GM23338 (cell line): ENCODE data around the gene SYNRG. TPM values are rescaled to one million over a fixed set of nuclear protein-coding genes. Genes with fewer than 3 reads are reported as not detected.

Source experiments
- ATAC-seq: fragments of 200-7000 bp; cut with Tn5 transposase; 3 replicates; pipeline ENCODE4 v1.9.1; 2020
- DNase-seq: peaks from one replicate; pipeline ENCODE4 v3.0.0-alpha.2; 2015; ENCODE audit warnings: low spot score
- H2AFZ ChIP-seq: fragments of 200-600 bp; sonication (generic); 2 replicates; pipeline ENCODE4 v1.8.0; 2016; ENCODE audit warnings: antibody characterized with exemption, mild to moderate bottlenecking, moderate library complexity
- H3F3A ChIP-seq: fragments of 200-600 bp; sonication (generic); replicated peaks from 2 replicates; pipeline ENCODE4 v1.8.0; 2017; ENCODE audit warnings: antibody characterized with exemption, mixed run types, low read depth
- H3K27ac ChIP-seq: fragments of 200-600 bp; sonication (generic); 2 replicates; pipeline ENCODE4 v1.6.1; 2016; ENCODE audit warnings: low read depth
- H3K27me3 ChIP-seq: fragments of 200-600 bp; sonication (generic); 2 replicates; pipeline ENCODE4 v1.8.0; 2016; ENCODE audit warnings: mild to moderate bottlenecking, mixed run types, moderate library complexity; ENCODE audit not compliant: insufficient read depth
- H3K36me3 ChIP-seq: fragments of 200-600 bp; sonication (generic); 2 replicates; pipeline ENCODE4 v1.8.0; 2016; ENCODE audit warnings: mild to moderate bottlenecking; ENCODE audit not compliant: insufficient read depth
- H3K4me1 ChIP-seq: fragments of 200-600 bp; sonication (generic); 2 replicates; pipeline ENCODE4 v1.8.0; 2016; ENCODE audit warnings: mild to moderate bottlenecking, moderate library complexity; ENCODE audit not compliant: insufficient read depth
- H3K4me2 ChIP-seq: fragments of 200-600 bp; sonication (generic); 2 replicates; pipeline ENCODE4 v1.7.1; 2017; ENCODE audit warnings: mixed run types
- H3K4me3 ChIP-seq: fragments of 200-600 bp; sonication (generic); 2 replicates; pipeline ENCODE4 v1.6.1; 2016; ENCODE audit warnings: mixed run types
- H3K79me2 ChIP-seq: fragments of 200-600 bp; sonication (generic); replicated peaks from 2 replicates; pipeline ENCODE4 v1.8.0; 2017; ENCODE audit warnings: mild to moderate bottlenecking; ENCODE audit not compliant: insufficient read depth
- H3K9me2 ChIP-seq: fragments of 200-600 bp; sonication (generic); 2 replicates; pipeline ENCODE4 v1.8.0; 2017; ENCODE audit not compliant: insufficient read depth
- H4K20me1 ChIP-seq: fragments of 200-600 bp; sonication (generic); replicated peaks from 2 replicates; pipeline ENCODE4 v1.8.0; 2017; ENCODE audit warnings: mild to moderate bottlenecking; ENCODE audit not compliant: insufficient read depth
- H3K27ac Mint-ChIP-seq: 2 replicates; pipeline ENCODE4 v1.8.0; 2020; ENCODE audit warnings: inconsistent platforms, mild to moderate bottlenecking, moderate library complexity, mixed read lengths
- H3K27me3 Mint-ChIP-seq: 3 replicates; pipeline ENCODE4 v1.8.0; 2022; ENCODE audit warnings: low read depth, mild to moderate bottlenecking, moderate library complexity, mixed read lengths, inconsistent platforms; ENCODE audit not compliant: insufficient read depth, poor library complexity
- H3K36me3 Mint-ChIP-seq: 3 replicates; pipeline ENCODE4 v1.8.0; 2021; ENCODE audit warnings: low read depth, mild to moderate bottlenecking, inconsistent platforms, moderate library complexity, mixed read lengths
- H3K4me1 Mint-ChIP-seq: 3 replicates; pipeline ENCODE4 v1.8.0; 2020; ENCODE audit warnings: mild to moderate bottlenecking, inconsistent platforms, mixed read lengths
- H3K4me3 Mint-ChIP-seq: 3 replicates; pipeline ENCODE4 v1.8.0; 2021; ENCODE audit warnings: moderate library complexity, mild to moderate bottlenecking, inconsistent platforms, mixed read lengths
- H3K9me3 Mint-ChIP-seq: 3 replicates; pipeline ENCODE4 v1.8.0; 2020; ENCODE audit warnings: moderate library complexity, mild to moderate bottlenecking, inconsistent platforms, mixed read lengths
- CREB1 ChIP-seq: fragments of 250-450 bp; sonication (Bioruptor Pico); IDR thresholded peaks from 2 replicates; pipeline ENCODE4 v1.5.0; 2020; ENCODE audit warnings: low read depth, mild to moderate bottlenecking, moderate library complexity
- EZH2 ChIP-seq: fragments of 200-600 bp; sonication (generic); IDR thresholded peaks from one replicate; pipeline ENCODE4 v1.8.0; 2017; ENCODE audit warnings: antibody characterized with exemption, mild to moderate bottlenecking, low read depth; ENCODE audit not compliant: unreplicated experiment
- EZH2phosphoT487 ChIP-seq: fragments of 200-600 bp; sonication (generic); IDR thresholded peaks from one replicate; pipeline ENCODE4 v1.8.1; 2018; ENCODE audit warnings: antibody characterized with exemption; ENCODE audit not compliant: unreplicated experiment
- JUNB ChIP-seq: IDR thresholded peaks from one replicate; pipeline ENCODE4 v1.6.1; 2016; ENCODE audit warnings: antibody characterized with exemption; ENCODE audit not compliant: unreplicated experiment
- NANOG ChIP-seq: IDR thresholded peaks from 2 replicates; pipeline ENCODE4 v1.6.1; 2016; ENCODE audit warnings: antibody characterized with exemption, borderline replicate concordance
- POLR2AphosphoS5 ChIP-seq: IDR thresholded peaks from 2 replicates; pipeline ENCODE4 v1.6.1; 2016; ENCODE audit warnings: antibody characterized with exemption, low read depth
- STAT1 ChIP-seq: IDR thresholded peaks from one replicate; pipeline ENCODE4 v1.6.1; 2016; ENCODE audit warnings: antibody characterized with exemption; ENCODE audit not compliant: unreplicated experiment
- ZNF114 ChIP-seq: fragments of 250-450 bp; sonication (Bioruptor Pico); IDR thresholded peaks from 2 replicates; pipeline ENCODE4 v1.5.0; 2020; ENCODE audit warnings: mild to moderate bottlenecking, moderate library complexity
- ZNF331 ChIP-seq: fragments of 250-450 bp; sonication (Bioruptor Pico); IDR thresholded peaks from 2 replicates; pipeline ENCODE4 v1.5.0; 2020; ENCODE audit warnings: low read depth, mild to moderate bottlenecking, moderate library complexity
- polyA plus RNA-seq: library from polyadenylated mRNA; unstranded; fragments of >200 nt; fragmentation: Nextera tagmentation; extraction: Ambion mirVana; gene quantifications from 2 replicates; pipeline ENCODE4 v1.2.1, GENCODE V29; 2016
- total RNA-seq: library from RNA; depleted of rRNA; stranded (reverse); fragments of >200 nt; shearing (Covaris generic); gene quantifications from 2 replicates; pipeline ENCODE4 v1.2.3, GENCODE V29; 2014
- TF ChIP-seq, protein P1 (sequence below): IDR thresholded peaks from 2 replicates; pipeline ENCODE4 v1.6.1; 2016; ENCODE audit warnings: antibody characterized with exemption
- TF ChIP-seq, protein P2 (sequence below), 2 experiments: fragments of 200-600 bp in 1 of 2; sonication (generic) in 1 of 2; conservative IDR thresholded peaks; 2 replicates each; pipeline versions ENCODE4 v1.5.1 to v1.6.1; 2016 to 2017; ENCODE audit warnings: antibody characterized with exemption in 2 of 2, low read depth in 2 of 2, mild to moderate bottlenecking in 2 of 2, moderate library complexity in 1 of 2
- TF ChIP-seq, protein P3 (sequence below): fragments of 250-450 bp; sonication (Bioruptor Pico); IDR thresholded peaks from 2 replicates; pipeline ENCODE4 v1.5.0; 2020; ENCODE audit warnings: mild to moderate bottlenecking, moderate library complexity
- TF ChIP-seq, protein P4 (sequence below): IDR thresholded peaks from one replicate; pipeline ENCODE4 v1.6.1; 2018; ENCODE audit warnings: antibody characterized with exemption; ENCODE audit not compliant: unreplicated experiment

The SYNRG gene
- total and polyA plus RNA-seq, 2 experiments from 2014 or later, result 18.6 to 22.6 TPM

GRCh38 chr17:37598145-37598544, 11.1 kb downstream of the SYNRG start:
- DNase-seq, result no peak
- no peak overlapping the region for H3K4me2 ChIP-seq
- no peak for ATAC-seq
- H2AFZ ChIP-seq, result no peak overlapping the region
- no peaks in the 10 kb centered on the region for H3K27me3 Mint-ChIP-seq
- no peaks in the 10 kb centered on the region for H3F3A ChIP-seq
- no peak overlapping the region for H3K27ac Mint-ChIP-seq
- no peak overlapping the region for H3K4me3 ChIP-seq
- H3K4me1 ChIP-seq, result no peaks in the 10 kb centered on the region
- no peak overlapping the region for H3K4me3 Mint-ChIP-seq
- H3K36me3 ChIP-seq, result 0 out of 2 replicates have a peak, but pooled peaks cover 4% of the 10 kb centered on the region
- H3K36me3 Mint-ChIP-seq, result peaks cover 18% of the 10 kb centered on the region
- peaks cover 6% of the 10 kb centered on the region for H3K79me2 ChIP-seq
- H3K9me2 ChIP-seq, result no peaks in the 10 kb centered on the region
- no peaks in the 10 kb centered on the region; the same call in 1 of the 2 replicates for H4K20me1 ChIP-seq
- H3K9me3 Mint-ChIP-seq, result no peaks in the 10 kb centered on the region
- no peaks in the 10 kb centered on the region for H3K27me3 ChIP-seq
- no peaks in the 10 kb centered on the region for H3K4me1 Mint-ChIP-seq
- TF ChIP-seq, protein P1, sequence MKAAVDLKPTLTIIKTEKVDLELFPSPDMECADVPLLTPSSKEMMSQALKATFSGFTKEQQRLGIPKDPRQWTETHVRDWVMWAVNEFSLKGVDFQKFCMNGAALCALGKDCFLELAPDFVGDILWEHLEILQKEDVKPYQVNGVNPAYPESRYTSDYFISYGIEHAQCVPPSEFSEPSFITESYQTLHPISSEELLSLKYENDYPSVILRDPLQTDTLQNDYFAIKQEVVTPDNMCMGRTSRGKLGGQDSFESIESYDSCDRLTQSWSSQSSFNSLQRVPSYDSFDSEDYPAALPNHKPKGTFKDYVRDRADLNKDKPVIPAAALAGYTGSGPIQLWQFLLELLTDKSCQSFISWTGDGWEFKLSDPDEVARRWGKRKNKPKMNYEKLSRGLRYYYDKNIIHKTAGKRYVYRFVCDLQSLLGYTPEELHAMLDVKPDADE, result no peak
- TF ChIP-seq, protein P2, sequence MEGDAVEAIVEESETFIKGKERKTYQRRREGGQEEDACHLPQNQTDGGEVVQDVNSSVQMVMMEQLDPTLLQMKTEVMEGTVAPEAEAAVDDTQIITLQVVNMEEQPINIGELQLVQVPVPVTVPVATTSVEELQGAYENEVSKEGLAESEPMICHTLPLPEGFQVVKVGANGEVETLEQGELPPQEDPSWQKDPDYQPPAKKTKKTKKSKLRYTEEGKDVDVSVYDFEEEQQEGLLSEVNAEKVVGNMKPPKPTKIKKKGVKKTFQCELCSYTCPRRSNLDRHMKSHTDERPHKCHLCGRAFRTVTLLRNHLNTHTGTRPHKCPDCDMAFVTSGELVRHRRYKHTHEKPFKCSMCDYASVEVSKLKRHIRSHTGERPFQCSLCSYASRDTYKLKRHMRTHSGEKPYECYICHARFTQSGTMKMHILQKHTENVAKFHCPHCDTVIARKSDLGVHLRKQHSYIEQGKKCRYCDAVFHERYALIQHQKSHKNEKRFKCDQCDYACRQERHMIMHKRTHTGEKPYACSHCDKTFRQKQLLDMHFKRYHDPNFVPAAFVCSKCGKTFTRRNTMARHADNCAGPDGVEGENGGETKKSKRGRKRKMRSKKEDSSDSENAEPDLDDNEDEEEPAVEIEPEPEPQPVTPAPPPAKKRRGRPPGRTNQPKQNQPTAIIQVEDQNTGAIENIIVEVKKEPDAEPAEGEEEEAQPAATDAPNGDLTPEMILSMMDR (conservative IDR thresholded peaks at IDR 0.05; ENCODE audit: low read depth in 2 of 2), result no peak
- TF ChIP-seq EZH2, result no peak
- TF ChIP-seq, protein P3, sequence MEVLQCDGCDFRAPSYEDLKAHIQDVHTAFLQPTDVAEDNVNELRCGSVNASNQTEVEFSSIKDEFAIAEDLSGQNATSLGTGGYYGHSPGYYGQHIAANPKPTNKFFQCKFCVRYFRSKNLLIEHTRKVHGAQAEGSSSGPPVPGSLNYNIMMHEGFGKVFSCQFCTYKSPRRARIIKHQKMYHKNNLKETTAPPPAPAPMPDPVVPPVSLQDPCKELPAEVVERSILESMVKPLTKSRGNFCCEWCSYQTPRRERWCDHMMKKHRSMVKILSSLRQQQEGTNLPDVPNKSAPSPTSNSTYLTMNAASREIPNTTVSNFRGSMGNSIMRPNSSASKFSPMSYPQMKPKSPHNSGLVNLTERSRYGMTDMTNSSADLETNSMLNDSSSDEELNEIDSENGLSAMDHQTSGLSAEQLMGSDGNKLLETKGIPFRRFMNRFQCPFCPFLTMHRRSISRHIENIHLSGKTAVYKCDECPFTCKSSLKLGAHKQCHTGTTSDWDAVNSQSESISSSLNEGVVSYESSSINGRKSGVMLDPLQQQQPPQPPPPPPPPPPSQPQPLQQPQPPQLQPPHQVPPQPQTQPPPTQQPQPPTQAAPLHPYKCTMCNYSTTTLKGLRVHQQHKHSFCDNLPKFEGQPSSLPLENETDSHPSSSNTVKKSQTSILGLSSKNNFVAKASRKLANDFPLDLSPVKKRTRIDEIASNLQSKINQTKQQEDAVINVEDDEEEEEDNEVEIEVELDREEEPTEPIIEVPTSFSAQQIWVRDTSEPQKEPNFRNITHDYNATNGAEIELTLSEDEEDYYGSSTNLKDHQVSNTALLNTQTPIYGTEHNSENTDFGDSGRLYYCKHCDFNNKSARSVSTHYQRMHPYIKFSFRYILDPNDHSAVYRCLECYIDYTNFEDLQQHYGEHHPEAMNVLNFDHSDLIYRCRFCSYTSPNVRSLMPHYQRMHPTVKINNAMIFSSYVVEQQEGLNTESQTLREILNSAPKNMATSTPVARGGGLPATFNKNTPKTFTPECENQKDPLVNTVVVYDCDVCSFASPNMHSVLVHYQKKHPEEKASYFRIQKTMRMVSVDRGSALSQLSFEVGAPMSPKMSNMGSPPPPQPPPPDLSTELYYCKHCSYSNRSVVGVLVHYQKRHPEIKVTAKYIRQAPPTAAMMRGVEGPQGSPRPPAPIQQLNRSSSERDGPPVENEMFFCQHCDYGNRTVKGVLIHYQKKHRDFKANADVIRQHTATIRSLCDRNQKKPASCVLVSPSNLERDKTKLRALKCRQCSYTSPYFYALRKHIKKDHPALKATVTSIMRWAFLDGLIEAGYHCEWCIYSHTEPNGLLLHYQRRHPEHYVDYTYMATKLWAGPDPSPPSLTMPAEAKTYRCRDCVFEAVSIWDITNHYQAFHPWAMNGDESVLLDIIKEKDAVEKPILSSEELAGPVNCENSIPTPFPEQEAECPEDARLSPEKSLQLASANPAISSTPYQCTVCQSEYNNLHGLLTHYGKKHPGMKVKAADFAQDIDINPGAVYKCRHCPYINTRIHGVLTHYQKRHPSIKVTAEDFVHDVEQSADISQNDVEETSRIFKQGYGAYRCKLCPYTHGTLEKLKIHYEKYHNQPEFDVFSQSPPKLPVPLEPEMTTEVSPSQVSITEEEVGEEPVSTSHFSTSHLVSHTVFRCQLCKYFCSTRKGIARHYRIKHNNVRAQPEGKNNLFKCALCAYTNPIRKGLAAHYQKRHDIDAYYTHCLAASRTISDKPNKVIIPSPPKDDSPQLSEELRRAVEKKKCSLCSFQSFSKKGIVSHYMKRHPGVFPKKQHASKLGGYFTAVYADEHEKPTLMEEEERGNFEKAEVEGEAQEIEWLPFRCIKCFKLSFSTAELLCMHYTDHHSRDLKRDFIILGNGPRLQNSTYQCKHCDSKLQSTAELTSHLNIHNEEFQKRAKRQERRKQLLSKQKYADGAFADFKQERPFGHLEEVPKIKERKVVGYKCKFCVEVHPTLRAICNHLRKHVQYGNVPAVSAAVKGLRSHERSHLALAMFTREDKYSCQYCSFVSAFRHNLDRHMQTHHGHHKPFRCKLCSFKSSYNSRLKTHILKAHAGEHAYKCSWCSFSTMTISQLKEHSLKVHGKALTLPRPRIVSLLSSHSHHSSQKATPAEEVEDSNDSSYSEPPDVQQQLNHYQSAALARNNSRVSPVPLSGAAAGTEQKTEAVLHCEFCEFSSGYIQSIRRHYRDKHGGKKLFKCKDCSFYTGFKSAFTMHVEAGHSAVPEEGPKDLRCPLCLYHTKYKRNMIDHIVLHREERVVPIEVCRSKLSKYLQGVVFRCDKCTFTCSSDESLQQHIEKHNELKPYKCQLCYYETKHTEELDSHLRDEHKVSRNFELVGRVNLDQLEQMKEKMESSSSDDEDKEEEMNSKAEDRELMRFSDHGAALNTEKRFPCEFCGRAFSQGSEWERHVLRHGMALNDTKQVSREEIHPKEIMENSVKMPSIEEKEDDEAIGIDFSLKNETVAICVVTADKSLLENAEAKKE (CRISPR knock-in tag), result no peak
- no peak for TF ChIP-seq STAT1
- TF ChIP-seq POLR2AphosphoS5, result no peak
- no peak for TF ChIP-seq JUNB
- TF ChIP-seq, protein P4, sequence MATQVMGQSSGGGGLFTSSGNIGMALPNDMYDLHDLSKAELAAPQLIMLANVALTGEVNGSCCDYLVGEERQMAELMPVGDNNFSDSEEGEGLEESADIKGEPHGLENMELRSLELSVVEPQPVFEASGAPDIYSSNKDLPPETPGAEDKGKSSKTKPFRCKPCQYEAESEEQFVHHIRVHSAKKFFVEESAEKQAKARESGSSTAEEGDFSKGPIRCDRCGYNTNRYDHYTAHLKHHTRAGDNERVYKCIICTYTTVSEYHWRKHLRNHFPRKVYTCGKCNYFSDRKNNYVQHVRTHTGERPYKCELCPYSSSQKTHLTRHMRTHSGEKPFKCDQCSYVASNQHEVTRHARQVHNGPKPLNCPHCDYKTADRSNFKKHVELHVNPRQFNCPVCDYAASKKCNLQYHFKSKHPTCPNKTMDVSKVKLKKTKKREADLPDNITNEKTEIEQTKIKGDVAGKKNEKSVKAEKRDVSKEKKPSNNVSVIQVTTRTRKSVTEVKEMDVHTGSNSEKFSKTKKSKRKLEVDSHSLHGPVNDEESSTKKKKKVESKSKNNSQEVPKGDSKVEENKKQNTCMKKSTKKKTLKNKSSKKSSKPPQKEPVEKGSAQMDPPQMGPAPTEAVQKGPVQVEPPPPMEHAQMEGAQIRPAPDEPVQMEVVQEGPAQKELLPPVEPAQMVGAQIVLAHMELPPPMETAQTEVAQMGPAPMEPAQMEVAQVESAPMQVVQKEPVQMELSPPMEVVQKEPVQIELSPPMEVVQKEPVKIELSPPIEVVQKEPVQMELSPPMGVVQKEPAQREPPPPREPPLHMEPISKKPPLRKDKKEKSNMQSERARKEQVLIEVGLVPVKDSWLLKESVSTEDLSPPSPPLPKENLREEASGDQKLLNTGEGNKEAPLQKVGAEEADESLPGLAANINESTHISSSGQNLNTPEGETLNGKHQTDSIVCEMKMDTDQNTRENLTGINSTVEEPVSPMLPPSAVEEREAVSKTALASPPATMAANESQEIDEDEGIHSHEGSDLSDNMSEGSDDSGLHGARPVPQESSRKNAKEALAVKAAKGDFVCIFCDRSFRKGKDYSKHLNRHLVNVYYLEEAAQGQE, result no peak
- TF ChIP-seq NANOG, result no peak
- TF ChIP-seq ZNF331 (CRISPR knock-in tag), result no peak
- no peak for TF ChIP-seq CREB1 (CRISPR knock-in tag)
- no peak for TF ChIP-seq EZH2phosphoT487
- no peak for TF ChIP-seq ZNF114 (CRISPR knock-in tag)
- H3K27ac ChIP-seq, result no peak overlapping the region
